NCI-H460 (cell line): Measurements from ENCODE around the gene RUNDC1. TPM values are rescaled to one million over a fixed set of nuclear protein-coding genes. Genes with fewer than 3 reads are reported as not detected.
A peak's percentile ranks its signal among the peaks of the same experiment; 100 is the strongest.
"Not testable (repeated sequence)": the region's sequence is repeated elsewhere in the genome, so short reads cannot be mapped to it uniquely, and the experiment has no call there.

Experiments used
- DNase-seq: peaks from one replicate; pipeline ENCODE4 v3.0.0-alpha.2; 2016; ENCODE audit warnings: low read depth; ENCODE audit errors: extremely low read depth
- polyA plus RNA-seq: library from polyadenylated mRNA; depleted of rRNA; stranded (reverse); fragments of >200 nt; gene quantifications from 2 replicates; pipeline ENCODE4 v1.2.3, GENCODE V29; 2014; cell fraction: nucleus; rRNA removed
- total RNA-seq: library from RNA; depleted of rRNA; stranded (reverse); fragments of >200 nt; shearing (Covaris generic); gene quantifications from 2 replicates; pipeline ENCODE4 v1.2.3, GENCODE V29; 2014; rRNA removed

RUNDC1 gene
- 7.9 and 10.9 TPM in 2 replicates for total RNA-seq
- polyA plus RNA-seq = 7.7 and 9.2 TPM in 2 replicates

DNA sequence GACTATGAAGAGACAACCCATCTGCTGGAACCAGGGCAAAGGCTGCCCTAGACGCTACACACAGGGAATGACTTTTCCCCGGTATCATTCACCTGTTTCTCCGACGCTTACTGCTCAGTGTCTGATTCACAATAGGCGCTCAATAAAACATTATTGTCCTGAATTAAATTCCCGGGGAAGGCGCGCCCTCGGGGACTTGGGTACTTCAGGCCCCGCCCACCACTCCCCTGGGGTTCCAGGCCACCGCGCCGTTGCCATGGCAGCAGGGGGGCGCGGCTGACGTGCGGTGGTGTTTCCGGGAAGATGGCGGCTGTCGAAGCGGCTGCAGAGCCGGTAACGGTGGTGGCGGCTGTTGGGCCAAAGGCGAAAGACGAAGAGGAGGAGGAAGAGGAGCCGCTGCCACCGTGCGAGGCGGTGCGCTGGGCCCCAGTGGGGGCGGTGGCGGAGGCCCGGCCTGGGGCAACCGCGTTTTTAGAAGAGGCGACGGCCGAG lies at the start of gene RUNDC1:
Gene RUNDC1, plus strand, starts transcription at position 292 of the 492 bp plus-strand sequence. Its CDS starts 12 bp downstream, at position 304.
- DNase-seq = peak; percentile 86

DNA sequence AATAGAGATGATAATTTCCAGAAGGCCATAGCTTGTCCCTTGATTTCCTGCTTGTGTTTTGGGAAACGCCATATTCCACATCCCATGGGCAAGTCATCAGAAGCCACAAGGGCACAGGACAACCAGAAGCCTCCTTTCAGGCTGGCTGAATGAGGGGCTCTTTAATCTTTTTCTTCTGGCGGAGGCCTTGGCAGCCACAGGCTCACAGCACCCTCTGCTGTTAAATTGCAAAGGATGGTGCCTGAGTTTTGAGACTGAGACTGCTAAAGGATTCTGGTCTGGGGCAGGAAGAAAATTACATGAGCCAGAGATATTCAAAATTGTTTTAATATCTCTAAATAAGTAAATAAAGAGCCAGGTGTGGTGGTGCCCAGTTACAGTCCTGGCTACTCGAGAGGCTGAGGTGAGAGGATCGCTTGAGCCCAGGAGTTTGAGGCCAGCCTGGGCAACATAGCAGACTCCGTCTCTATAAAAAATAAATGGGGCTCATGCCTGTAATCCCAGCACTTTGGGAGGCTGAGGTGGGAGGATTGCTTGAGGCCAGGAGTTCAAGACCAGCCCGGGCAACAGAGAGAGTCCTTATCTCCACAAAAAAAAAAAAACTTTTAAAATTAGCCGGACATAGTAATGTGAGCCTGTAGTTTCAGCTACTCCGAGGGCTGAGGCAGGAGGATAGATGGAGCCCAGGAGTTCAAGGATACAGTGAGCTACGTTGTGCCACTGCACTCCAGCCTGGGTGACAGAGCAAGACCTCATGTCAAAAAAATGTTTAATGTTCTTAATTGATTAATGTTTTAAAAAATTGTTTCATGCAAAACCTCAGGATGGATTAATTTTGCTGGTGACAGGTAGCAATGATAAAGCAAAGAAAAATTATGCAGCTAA lies 42.4 kb upstream of the RUNDC1 start:
- peak; percentile 49 for DNase-seq

DNA sequence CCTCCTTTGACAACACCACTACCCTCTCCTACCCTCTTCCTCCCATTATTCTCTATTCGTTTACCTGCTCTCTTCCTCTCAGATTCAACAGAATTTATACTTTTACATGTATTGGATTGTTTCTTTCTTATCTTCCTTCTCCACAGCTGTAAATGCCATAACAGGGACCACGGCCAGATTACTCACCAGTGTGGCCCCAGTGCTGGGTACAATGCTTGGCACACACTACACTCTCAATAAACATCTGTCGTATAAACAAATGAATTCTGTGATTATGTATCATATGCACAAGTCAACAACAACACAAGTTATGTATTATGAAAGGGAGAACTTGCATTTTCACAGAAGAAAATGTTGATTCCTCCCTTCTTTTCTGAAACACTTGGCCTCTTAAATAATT lies 36.2 kb upstream of the RUNDC1 start:
- no peak for DNase-seq

DNA sequence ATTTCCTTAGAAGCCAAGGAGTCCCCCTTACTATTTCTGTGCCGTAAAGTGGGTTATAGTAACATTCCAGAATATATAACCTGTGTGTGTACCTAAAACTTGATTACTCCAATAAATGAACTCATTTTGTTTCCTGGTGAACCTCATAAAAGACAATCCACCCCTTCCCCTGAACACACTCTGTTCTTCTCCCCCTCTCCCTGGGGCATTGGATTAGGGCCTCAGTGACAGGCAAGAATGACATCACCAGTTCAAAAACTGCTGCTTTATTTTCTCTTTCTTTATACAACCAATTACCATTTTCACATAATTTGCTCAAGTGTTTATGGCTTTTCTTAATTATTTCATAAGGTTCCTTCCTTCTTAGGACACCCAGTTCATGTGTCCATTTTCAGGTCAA lies 33.6 kb upstream of the RUNDC1 start:
- no peak for DNase-seq

DNA sequence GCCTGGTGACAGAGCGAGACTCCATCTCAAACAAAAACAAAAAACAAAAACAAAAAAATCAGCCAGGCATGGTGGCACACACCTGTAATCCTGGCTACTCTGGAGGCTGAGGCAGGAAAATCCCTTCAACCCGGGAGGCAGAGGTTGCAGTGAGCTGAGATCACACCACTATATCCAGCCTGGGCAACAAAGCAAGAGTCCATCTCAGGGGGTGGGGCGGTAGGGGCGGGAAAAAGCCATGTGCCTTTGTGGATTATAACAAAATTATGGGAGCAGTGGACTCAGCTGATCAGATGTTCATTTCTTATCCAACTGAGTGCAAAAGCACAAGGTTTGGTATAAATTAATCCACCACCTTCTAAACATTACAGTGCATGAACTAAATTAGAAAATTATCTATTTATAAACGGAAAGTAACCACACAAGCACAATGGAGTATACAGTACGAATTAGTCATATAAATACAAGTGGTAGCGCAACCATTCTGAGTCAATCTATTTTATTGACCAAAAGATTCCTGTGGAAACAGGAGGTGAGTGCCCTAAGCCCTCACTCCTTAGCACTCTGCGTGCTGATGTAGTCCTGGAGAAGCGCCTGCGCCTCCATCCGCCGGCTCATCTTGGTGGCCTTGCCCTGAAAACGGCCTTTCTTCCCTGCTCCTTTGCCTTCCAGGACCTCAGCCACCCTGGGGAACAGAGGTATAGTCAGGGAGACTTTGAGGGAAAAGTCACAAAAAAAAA lies 30.2 kb upstream of the RUNDC1 start:
- no peak for DNase-seq

DNA sequence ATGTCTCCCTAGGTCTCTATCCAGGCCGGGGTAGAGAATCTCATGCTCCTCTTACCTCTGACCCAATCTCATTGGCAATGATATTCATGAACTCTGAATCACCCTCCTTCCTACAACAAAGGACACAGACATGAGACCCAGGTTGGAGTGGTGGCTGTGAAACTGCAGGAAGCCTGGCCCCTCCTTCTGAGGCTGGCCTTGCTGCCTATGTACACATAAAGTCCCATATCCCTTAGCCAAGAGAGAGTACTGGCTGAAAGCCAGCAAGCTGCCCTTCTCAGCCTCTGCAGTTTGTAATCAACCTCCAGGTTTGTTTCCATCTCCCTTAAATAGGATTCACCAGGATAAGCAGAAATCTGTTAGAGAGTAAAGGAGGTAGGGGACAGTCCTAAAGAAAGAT lies 26.7 kb upstream of the RUNDC1 start:
- DNase-seq = no peak

DNA sequence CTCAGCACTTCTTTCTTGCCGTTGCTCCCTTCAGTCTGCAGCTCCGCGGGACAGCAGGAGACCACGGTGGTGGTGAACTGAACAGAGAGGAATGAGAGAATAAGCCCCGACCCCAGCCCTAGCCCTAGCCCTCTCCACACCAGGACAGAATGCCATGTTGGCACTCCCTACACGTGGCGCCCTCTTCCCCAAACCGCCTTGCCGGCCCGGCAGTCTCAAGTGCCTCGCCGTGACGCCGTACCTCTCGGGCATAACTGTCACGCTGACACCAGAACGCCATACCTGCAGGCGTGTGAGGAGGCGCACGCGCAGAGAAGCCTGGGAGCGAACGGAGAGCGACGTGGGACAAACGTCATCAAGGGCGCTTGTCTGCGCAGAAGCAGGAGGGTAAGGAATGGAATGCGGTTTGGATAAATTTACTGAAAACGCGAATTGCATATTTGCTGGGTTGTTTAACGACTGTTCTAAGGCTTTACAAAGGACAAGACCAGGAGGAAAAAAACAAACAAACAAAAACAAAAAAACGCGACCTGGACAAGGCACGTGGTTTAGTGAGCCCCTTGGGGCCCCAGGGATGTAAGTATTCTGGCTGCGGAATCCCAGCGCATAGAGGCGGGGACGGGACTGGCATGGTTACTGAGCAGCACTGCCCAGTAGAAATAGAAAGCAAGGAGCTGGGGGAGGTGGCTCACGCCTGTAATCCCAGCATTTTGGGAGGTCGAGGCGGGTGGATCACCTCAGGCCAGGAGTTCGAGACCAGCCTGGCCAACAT lies 16.0 kb upstream of the RUNDC1 start, which contains the start of gene AARSD1:
Gene AARSD1, minus strand, starts transcription at position 294 of the 772 bp plus-strand sequence. Its CDS starts 14 bp downstream, at position 280.
- peak; percentile 93 for DNase-seq

DNA sequence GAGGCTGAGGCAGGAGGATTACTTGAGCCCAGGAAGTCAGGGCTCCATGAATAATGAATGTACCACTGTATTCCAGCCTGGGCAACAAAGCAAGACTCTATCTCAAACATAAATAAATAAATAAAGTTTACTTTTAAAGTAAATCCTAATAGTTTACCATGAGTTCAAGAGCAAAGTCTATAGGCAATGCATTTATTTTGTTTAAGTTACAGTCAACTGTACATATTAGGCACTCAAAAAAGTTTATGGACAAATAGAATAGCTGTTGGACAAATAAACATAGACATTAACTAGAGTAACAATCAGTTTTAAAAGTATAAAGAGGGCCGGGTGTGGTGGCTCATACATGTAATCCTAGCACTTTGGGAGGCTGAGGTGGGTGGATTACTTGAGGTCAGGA lies 12.4 kb upstream of the RUNDC1 start:
- DNase-seq = no peak

DNA sequence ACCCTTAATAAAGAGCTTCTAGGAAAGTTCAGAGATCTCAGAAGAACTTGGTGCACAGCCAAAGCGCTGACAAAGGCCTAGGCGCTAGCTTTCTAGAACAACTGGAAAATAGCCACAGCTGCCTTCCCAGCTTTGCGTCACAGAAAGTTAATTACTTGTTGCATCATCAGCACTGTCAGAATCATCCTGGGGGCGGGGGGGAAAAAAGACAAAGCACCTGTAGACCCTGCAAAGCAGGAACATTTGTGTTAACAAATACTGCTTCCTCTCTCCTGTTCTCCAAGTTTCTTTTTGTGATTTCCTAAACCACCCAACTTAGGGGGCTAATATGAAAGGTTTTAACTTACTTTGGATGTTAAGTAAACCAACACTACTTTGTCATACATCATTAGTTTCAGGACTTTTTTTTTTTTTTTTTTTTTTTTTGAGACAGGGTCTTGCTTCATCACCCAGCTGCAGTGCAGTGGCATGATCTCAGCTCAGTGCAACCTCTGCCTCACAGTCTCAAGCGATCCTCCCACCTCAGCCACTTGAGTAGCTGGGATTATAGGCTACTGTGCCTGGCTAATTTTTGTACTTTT lies 11.3 kb upstream of the RUNDC1 start:
- DNase-seq = no peak

DNA sequence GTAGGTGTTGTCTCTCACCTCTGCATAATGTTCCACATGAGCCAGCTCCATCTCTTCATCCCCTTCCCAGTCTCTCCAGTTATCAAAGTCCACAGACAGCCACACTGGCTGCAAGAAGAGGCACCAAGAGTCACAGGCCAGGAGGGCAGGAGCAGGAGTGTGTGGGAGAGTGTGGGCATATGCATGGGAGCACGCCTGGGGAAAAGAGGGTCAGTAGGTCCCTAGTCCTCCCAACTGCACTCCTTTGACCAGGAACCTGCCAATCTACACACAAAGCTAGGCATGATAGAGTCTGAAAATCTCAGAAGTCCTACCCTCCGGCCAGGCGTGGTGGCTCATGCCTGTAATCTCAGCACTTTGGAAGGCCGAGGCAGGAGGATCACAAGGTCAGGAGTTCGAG lies 8.8 kb upstream of the RUNDC1 start:
- no peak for DNase-seq

DNA sequence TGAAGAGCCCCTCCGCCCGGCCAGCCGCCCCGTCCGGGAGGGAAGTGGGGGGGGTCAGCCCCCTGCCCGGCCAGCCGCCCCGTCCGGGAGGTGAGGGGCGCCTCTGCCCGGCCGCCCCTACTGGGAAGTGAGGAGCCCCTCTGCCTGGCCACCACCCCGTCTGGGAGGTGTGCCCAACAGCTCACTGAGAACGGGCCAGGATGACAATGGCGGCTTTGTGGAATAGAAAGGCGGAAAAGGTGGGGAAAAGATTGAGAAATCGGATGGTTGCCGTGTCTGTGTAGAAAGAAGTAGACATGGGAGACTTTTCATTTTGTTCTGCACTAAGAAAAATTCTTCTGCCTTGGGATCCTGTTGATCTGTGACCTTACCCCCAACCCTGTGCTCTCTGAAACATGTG lies 7.0 kb upstream of the RUNDC1 start:
- not testable (repeated sequence) for DNase-seq

DNA sequence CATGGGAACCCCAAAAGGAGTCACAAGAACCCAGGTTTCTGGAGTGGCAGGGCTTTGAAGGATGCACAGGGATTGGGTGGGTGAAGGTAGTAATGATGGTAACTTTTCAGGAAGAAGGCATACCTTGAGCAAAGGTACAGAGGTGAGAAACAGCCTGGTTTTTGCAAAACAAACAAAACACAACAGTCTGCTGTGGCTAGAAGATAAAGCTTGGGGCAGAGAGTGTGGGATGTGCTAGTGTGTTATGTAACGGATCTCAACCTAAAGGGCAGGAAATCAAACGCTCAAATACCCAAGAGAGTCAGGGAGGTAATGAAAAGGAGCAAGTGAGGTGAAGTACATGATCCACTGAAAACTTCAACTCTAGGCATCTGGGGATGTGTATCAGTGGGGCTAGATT lies 5.1 kb upstream of the RUNDC1 start:
- DNase-seq = no peak

DNA sequence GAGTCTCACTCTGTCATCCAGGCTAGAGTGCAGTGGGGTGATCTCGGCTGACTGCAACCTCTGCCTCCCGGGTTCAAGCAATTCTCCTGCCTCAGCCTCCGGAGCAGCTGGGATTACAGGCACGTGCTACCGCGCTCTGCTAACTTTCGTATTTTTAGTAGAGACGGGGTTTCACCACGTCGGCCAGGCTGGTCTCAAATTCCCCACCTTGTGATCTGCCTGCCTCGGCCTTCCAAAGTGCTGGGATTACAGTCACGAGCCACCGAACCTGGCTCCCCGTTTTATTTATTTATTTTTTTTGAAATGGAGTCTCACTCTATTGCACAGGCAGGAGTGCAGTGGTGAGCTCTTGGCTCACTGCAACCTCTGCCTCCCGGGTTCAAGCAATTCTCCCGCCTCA lies 4.7 kb upstream of the RUNDC1 start:
- DNase-seq = not testable (repeated sequence)

DNA sequence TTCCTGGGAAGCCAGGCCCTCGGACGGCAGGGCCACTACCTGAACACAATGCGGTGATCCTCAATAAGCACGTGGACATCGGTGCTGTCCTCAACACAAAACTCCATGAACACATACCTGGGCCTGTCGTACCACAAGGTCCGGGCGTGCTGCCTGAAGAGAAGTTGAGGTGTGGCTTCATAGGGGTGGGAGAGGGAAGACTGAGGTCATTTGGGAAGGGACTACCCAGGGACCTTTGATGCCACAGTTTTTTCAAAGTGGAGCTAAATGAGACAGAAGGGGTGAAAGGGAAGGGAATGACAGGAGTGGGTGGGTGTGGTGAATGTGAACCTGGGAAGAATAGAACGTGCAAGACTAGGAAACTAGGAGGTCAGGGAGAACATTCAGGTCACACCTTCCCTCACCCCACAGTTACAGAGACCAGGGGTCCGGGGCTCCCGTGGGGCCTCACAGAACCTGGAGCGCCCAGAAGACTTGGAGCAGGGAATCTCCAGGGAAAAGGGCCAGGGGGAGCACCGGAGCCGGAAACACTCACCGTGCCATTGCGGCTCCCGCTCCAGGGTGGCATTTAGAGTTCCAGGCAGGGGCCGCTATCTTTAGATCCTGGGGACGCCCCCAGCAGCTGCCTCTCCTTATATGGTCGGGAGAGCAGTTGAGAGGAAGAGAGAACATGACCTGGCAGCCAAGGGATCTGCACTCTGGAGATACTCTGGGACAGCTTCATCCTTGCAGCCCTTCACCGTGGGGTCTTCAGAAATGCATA lies 673 bp upstream of the RUNDC1 start, which contains the start of gene PTGES3L:
Gene PTGES3L, minus strand, starts transcription at position 570 of the 763 bp plus-strand sequence. Its CDS starts 27 bp downstream, at position 543.
- DNase-seq = no peak

DNA sequence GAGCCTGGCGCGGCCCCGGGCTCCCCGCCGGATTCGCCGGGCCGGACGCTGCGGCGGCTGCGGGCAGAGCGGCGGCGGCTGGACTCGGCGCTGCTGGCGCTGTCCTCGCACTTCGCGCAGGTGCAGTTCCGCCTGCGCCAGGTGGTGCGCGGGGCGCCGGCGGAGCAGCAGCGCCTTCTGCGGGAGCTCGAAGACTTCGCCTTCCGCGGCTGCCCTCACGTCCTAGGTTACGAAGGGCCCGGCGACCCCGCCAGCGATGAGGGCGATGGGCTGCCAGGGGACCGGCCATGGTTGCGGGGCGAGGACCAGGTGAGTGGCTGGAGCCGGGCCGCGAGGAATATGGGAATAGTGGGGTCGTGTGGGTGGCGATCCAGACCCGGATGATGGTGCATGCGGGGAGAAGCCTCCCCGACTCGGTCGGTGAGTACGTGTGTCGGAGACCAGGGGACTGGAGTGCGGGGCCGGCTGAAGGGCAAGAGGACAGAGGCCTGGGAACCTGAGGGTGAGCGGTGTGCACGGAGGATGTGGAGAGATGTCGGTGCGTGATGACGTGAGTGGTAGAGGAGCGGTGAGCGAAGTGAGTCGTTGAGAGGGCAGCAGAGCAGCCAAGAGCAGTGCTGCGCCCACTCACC lies 517 bp downstream of the RUNDC1 start:
- DNase-seq = no peak

DNA sequence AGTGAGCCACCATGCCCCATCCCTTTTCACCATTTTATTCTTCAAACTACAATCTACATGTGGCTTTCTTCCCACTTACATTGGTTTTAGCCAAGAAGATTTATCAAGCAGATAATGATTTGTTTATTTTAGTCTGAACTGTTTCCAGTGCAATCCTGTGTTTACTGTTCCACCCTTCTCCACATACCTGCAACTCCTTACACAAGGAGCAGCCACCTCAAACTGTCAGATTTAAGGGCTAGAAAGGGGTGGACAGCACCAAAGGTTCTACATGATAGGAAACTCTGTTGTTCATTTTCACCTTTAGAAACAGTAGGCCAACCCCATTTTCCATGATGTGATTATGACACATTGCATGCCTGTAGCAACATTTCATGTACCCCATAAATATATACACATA lies 1.9 kb downstream of the RUNDC1 start:
- no peak for DNase-seq

DNA sequence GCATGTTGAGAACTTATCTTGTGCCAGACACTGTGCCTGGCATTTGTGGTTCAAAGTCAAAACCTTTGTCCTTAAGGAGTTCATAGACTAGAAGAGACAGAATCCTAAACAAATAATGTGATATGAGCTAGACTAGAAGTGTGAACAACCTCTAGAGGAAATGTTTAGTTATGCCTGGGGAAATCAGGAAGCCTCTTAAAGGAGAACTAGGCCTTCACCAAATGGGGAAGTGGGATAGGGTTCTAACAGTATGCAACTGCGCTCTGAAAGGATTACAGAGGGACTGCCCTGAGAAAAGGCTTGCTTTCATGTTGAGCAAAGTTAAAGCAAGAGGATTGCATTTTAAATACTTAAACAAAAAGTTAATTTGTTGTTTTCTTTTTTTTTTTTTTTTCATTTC lies 4.9 kb downstream of the RUNDC1 start:
- no peak for DNase-seq

DNA sequence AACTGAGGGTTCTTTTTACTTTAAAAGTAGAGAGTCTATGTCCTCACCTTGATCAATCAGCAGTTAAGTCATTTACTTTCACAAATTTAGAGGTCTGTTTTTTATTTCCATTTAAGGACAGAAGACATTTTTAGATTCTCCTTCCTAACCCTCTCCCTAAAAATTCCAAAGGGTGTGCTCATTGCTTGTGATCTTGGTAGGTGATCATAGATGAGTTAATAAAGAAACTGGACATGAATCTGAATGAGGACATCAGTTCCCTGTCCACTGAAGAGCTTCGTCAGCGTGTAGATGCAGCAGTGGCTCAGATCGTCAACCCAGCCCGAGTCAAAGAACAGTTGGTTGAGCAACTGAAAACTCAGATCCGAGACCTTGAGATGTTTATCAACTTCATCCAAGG lies 8.8 kb downstream of the RUNDC1 start:
- DNase-seq = no peak
